ENCODE data around the gene COL25A1.

COL25A1 gene

DNA sequence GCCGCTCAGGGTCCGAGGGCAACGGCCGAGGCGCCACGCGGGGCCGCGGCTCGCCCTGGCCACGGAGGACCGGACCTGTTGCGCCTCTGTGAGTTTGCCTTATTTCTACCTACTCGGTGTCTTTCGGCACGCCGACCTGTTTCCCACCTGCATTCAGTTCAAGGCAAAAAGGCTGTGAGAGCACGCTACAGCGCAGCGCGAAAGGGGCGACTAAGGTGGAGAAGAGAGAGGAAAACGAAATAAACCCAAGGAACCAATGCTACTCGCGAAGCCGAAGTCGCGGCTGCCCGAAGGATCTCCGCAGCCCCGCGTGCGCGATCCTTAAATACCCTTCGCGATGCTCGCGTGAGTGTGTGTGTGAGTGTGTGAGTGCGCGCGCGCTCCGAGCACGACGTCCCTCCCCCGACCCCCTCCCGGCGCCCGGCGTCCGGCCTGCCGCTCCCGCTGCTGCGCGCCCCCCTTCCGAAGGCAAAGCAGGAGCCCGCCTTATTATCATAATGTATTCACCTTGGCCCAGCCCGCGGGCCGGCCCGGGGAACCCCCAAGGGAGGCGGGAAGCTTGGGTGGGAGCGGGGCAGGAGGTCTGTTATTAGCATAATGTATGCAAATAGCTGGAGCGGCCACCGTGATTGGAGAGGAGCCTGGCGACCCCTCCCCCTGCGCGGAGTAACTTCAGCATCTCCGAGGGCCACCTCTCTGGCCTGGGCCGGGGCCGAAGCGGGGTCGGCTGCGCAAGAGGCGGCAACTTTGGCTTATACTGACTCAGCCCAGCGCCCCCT, at the start of gene COL25A1:
COL25A1 (minus strand) TSS at position 298 of the 779 bp plus-strand sequence.
- DNase-seq (ENCODE audit: extremely low read depth, low read depth) = no peak
- peak within 1 kb of the TSS; percentile 44 for H3K4me3 ChIP-seq (replicated peaks; ENCODE audit: low read depth, low read length)
- TF ChIP-seq, protein P1, sequence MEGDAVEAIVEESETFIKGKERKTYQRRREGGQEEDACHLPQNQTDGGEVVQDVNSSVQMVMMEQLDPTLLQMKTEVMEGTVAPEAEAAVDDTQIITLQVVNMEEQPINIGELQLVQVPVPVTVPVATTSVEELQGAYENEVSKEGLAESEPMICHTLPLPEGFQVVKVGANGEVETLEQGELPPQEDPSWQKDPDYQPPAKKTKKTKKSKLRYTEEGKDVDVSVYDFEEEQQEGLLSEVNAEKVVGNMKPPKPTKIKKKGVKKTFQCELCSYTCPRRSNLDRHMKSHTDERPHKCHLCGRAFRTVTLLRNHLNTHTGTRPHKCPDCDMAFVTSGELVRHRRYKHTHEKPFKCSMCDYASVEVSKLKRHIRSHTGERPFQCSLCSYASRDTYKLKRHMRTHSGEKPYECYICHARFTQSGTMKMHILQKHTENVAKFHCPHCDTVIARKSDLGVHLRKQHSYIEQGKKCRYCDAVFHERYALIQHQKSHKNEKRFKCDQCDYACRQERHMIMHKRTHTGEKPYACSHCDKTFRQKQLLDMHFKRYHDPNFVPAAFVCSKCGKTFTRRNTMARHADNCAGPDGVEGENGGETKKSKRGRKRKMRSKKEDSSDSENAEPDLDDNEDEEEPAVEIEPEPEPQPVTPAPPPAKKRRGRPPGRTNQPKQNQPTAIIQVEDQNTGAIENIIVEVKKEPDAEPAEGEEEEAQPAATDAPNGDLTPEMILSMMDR (IDR thresholded peaks at IDR 0.05; ENCODE audit: low read depth, low read length, missing control alignments) = no peak

DNA sequence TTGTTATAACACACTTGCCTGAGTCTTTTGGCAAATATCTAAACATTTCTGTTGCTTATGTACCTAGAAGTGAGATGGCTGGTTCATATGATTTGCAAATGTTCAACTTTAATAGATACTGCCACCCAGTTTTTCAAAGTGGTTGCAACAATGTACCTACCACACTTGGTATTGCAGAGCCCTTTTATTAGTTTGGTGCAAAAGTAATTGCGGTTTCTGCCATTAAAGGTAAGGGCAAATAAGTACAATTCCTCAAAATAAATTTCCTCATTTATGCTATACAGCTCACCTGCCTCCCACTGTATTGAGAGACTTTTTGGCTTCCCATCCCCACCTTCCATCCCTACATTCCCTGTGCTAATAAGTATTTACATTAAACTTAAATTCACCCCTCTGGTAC, 47.7 kb upstream of the COL25A1 start:
- no peak overlapping the region for H3K4me3 ChIP-seq (replicated peaks; ENCODE audit: low read depth, low read length)
- no peak for DNase-seq (ENCODE audit: extremely low read depth, low read depth)
- TF ChIP-seq, protein P1 (IDR thresholded peaks at IDR 0.05; ENCODE audit: low read depth, low read length, missing control alignments) = no peak

DNA sequence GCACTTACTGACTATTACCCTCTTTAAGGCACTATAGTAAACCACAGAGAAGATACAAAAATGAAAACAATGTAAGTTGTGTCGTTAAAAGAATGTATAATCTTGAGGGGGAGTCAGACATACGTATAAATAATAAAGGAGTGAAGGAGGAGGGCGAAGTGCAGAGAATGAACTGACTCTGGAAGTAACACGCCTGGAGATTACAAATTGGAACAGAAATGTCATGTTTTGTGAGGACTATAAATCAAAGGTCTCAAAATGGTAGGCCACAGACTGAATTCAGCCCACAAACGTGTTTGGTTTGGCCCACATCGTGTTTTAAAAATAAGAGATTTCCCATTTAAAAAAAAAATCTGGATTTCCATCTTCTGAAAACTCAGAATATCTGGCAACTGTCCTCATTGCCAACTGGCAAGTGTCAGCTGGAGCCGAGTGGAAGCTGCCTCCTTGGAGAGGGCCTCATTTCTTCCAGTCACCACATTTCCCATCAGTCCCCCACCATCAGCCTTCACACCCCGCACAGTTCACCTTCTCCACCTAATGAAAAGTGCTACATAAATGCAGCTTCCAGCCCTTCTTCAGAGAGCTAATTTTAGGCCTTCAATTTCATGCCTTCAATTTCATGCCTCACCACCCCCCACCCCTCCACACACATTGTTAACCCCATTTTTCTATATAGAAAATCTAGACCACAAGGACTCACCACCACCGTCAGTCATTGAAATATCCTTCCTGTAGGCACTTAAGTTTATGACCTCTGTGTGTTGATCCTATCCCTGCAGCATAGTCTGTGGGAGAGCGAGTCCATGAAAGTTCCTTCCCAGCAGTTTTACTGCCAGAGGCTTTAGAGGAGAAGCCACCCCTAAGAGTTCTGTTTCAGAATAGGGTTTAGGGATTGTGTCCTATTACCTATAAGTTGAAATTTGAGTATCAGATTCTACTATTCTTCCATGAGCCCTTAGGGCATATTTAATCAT, 32.0 kb upstream of the COL25A1 start:
- H3K4me3 ChIP-seq (replicated peaks; ENCODE audit: low read depth, low read length) = no peak overlapping the region
- TF ChIP-seq, protein P1 (IDR thresholded peaks at IDR 0.05; ENCODE audit: low read depth, low read length, missing control alignments) = no peak
- no peak for DNase-seq (ENCODE audit: extremely low read depth, low read depth)

DNA sequence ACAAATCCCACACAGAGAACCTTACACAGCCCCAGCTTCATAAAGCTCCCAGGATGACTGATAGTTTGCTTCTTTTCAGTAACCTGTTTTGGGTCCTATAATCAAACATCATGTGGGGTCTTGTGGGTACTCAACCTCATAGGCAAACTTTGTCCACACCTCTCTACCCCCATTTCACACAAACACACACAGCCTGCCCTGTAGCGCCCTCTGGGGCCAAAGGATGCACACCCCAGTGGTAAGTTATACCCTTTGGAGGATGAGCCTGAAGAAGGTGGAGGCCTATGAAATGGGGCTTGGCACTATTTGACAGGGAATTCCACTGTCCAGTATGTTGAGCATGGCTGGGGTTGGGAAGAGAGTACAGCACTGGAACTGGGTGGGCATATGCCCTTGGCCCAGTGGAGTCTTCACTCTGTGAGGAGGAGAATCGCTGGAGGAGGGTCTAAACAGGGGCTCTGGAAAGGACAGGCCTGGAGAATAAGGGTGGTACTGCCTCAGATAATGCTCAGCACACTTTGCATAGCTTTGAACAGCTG, 30.5 kb upstream of the COL25A1 start:
- no peak for DNase-seq (ENCODE audit: extremely low read depth, low read depth)
- H3K4me3 ChIP-seq (replicated peaks; ENCODE audit: low read depth, low read length) = no peak overlapping the region
- TF ChIP-seq, protein P1 (IDR thresholded peaks at IDR 0.05; ENCODE audit: low read depth, low read length, missing control alignments) = peak; percentile 55

DNA sequence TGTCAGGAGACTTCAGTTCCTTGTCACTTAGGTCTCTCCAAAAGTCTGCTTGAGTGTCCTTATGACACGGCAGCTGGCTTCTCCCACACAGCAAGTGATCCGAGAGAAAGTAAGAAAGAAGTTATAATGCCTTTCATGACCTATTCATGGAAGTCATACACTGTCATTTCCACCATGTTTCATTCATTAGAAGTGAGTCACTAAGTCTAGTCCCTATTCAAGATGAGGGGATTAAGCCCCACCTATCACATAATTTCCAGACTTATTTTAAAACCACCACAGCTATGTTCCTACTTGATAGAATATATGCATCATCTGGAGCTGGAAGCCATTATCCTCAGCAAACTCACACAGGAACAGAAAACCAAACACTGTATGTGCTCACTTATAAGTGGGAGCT, 25.2 kb upstream of the COL25A1 start:
- DNase-seq (ENCODE audit: extremely low read depth, low read depth) = no peak
- TF ChIP-seq, protein P1 (IDR thresholded peaks at IDR 0.05; ENCODE audit: low read depth, low read length, missing control alignments) = no peak
- no peak overlapping the region for H3K4me3 ChIP-seq (replicated peaks; ENCODE audit: low read depth, low read length)

DNA sequence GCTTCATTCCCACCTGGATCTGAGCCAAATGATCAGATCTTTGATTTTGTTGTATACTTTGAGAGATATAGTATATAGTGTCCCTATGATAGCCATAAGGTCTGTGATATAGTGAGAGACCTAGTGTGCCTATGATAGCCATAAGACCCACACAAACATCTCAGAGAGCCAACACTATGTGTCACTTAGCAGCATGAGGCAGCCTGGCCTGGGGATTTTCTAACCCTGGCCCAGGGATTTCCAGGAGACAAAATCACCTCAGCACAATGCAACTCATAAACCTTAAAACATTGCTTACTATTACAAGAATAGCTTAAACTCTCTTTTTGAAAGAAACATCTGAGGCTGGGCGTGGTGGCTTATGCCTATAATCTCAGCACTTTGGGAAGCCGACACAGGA, 23.2 kb upstream of the COL25A1 start:
- H3K4me3 ChIP-seq (replicated peaks; ENCODE audit: low read depth, low read length) = no peak overlapping the region
- no peak for DNase-seq (ENCODE audit: extremely low read depth, low read depth)
- TF ChIP-seq, protein P1 (IDR thresholded peaks at IDR 0.05; ENCODE audit: low read depth, low read length, missing control alignments) = no peak

Data from HFF-Myc (cell line).